OCI-LY1 (cell line): ENCODE measurements around the gene GDA.

ENCODE experiments used
- CTCF ChIP-seq: fragments of 200-600 bp; sonication (generic), shearing (Covaris generic); IDR thresholded peaks from 2 replicates; pipeline ENCODE4 v1.5.1; 2017; ENCODE audit warnings: mild to moderate bottlenecking, antibody characterized with exemption, low read length, moderate library complexity, mixed read lengths
- EZH2 ChIP-seq: fragments of 200-600 bp; sonication (generic), shearing (Covaris generic); IDR thresholded peaks from 2 replicates; pipeline ENCODE4 v1.8.0; 2017; ENCODE audit warnings: borderline replicate concordance, mixed run types, mild to moderate bottlenecking, antibody characterized with exemption, low read length, moderate library complexity, mixed read lengths

GRCh38 chr9:72262063-72262462 is 112.8 kb downstream of the GDA start:
- TF ChIP-seq CTCF (no peak), EZH2 (no peak)
